ENCODE results near the gene VMO1. TPM values are rescaled to one million over a fixed set of nuclear protein-coding genes. Genes with fewer than 3 reads are reported as not detected.

Gene VMO1, protein sequence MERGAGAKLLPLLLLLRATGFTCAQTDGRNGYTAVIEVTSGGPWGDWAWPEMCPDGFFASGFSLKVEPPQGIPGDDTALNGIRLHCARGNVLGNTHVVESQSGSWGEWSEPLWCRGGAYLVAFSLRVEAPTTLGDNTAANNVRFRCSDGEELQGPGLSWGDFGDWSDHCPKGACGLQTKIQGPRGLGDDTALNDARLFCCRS
- 1 to 10 TPM in 1 of 2 donors, under 1 TPM in 1; 0.75 to 1.0 TPM for total RNA-seq
- polyA plus RNA-seq (2013, experiment 1 of 2): not detected
- polyA plus RNA-seq (2013, experiment 2 of 2): 0.99 TPM
- long read RNA-seq, experiment 1, partial matches to known transcripts: 0 of 1 reads
- long read RNA-seq, experiment 1, other reads (novel, unspliced or antisense): 1 of 1 reads
- long read RNA-seq, experiment 2, partial matches to known transcripts: 0 of 3 reads
- long read RNA-seq, experiment 2, other reads (novel, unspliced or antisense): 1 of 3 reads
- long read RNA-seq, experiment 3: 0 reads
- long read RNA-seq, experiment 4: 0 reads

DNA sequence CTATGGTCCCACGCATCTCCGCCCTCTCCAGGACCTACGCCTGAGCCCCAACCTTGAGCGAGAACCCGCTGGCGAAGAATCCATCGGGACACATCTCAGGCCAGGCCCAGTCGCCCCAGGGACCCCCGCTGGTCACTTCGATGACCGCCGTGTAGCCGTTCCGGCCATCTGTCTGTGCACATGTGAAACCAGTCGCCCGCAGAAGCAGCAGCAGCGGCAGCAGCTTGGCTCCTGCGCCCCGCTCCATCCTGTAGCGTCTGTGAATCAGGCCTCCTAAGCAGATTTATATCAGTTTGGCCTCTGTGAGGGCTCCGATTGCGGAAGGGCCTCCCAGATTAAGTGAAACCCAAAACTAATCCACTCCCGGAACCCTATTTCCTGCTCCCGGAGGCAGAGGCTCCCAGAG is at the start of gene VMO1:
TSS of gene VMO1 (minus strand) at position 259 of the 406 bp plus-strand sequence. CDS start at position 247, 12 bp downstream.
- Histone ChIP-seq H3K9me3 (ENCODE audit: control insufficient read depth, low read length) (no peaks in the 10 kb centered on the region), H3K9ac (ENCODE audit: extremely low read depth, low read length, poor library complexity, severe bottlenecking) (no peak within 1 kb of the TSS), H3K4me1 (ENCODE audit: control insufficient read depth, insufficient read depth, low read length) (no peaks in the 10 kb centered on the region), H3K4me3 (ENCODE audit: low read length) (no peak within 1 kb of the TSS), H3K36me3 (ENCODE audit: control insufficient read depth, insufficient read depth, low read length) (no peaks in the 10 kb centered on the region), H3K27me3 (ENCODE audit: control insufficient read depth, insufficient read depth, low read length, poor library complexity, severe bottlenecking) (peaks cover 78% of the 10 kb centered on the region), H3K27ac (ENCODE audit: low read depth, low read length) (no peak within 1 kb of the TSS)
- H3K9me3 Mint-ChIP-seq: no peaks in the 10 kb centered on the region
- no peak within 1 kb of the TSS for H3K27ac Mint-ChIP-seq
- TF ChIP-seq, protein P1, sequence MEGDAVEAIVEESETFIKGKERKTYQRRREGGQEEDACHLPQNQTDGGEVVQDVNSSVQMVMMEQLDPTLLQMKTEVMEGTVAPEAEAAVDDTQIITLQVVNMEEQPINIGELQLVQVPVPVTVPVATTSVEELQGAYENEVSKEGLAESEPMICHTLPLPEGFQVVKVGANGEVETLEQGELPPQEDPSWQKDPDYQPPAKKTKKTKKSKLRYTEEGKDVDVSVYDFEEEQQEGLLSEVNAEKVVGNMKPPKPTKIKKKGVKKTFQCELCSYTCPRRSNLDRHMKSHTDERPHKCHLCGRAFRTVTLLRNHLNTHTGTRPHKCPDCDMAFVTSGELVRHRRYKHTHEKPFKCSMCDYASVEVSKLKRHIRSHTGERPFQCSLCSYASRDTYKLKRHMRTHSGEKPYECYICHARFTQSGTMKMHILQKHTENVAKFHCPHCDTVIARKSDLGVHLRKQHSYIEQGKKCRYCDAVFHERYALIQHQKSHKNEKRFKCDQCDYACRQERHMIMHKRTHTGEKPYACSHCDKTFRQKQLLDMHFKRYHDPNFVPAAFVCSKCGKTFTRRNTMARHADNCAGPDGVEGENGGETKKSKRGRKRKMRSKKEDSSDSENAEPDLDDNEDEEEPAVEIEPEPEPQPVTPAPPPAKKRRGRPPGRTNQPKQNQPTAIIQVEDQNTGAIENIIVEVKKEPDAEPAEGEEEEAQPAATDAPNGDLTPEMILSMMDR (conservative IDR thresholded peaks at IDR 0.05): no peak
- peak; percentile 77 for DNase-seq
- peak within 1 kb of the TSS; percentile 18 for H3K4me3 Mint-ChIP-seq
- H3K4me1 Mint-ChIP-seq: peaks cover 6% of the 10 kb centered on the region
- no peaks in the 10 kb centered on the region for H3K36me3 Mint-ChIP-seq (ENCODE audit: low read depth)
- WGBS, 2 experiments (ENCODE audit: insufficient coverage in 1 of 2, insufficient read length in 1 of 2): 63 to 94% methylated on average over 20 to 24 of the region's 24 CpGs
- H3K27me3 Mint-ChIP-seq (ENCODE audit: insufficient read depth): peaks cover 76% of the 10 kb centered on the region

DNA sequence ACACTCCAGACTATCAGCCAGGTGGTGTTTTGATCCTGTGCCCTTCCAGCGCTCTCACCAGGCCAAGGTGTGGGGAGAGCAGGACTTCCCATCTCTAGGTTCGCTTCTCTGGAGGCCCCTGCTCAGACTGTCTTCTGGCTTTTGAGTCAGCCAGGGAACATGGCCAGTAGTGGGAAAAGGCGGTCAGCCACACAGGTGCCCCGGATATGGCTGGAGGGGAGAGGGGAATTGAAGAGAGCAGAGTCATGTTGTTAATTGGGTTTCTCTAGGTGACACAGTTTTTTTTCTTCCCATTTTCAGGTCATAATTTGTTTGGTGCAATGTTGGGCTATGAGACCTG is 48.5 kb upstream of the VMO1 start:
- no peaks in the 10 kb centered on the region for H3K36me3 Mint-ChIP-seq (ENCODE audit: low read depth)
- Histone ChIP-seq H3K9ac (ENCODE audit: extremely low read depth, low read length, poor library complexity, severe bottlenecking) (no peak overlapping the region), H3K27me3 (ENCODE audit: control insufficient read depth, insufficient read depth, low read length, poor library complexity, severe bottlenecking) (no peaks in the 10 kb centered on the region), H3K4me3 (ENCODE audit: low read length) (peak overlapping the region; percentile 91), H3K36me3 (ENCODE audit: control insufficient read depth, insufficient read depth, low read length) (no peaks in the 10 kb centered on the region), H3K27ac (ENCODE audit: low read depth, low read length) (no peak overlapping the region), H3K9me3 (ENCODE audit: control insufficient read depth, low read length) (no peaks in the 10 kb centered on the region), H3K4me1 (ENCODE audit: control insufficient read depth, insufficient read depth, low read length) (peaks cover 16% of the 10 kb centered on the region)
- H3K9me3 Mint-ChIP-seq: no peaks in the 10 kb centered on the region
- peak overlapping the region; percentile 16 for H3K27ac Mint-ChIP-seq
- 75 to 84% methylated on average over 2 to 4 of the region's 4 CpGs for WGBS, 2 experiments (ENCODE audit: insufficient coverage in 1 of 2, insufficient read length in 1 of 2)
- peak overlapping the region; percentile 83 for H3K4me3 Mint-ChIP-seq
- DNase-seq: no peak
- TF ChIP-seq, protein P1 (conservative IDR thresholded peaks at IDR 0.05): no peak
- no peaks in the 10 kb centered on the region for H3K27me3 Mint-ChIP-seq (ENCODE audit: insufficient read depth)
- peaks cover 41% of the 10 kb centered on the region for H3K4me1 Mint-ChIP-seq

DNA sequence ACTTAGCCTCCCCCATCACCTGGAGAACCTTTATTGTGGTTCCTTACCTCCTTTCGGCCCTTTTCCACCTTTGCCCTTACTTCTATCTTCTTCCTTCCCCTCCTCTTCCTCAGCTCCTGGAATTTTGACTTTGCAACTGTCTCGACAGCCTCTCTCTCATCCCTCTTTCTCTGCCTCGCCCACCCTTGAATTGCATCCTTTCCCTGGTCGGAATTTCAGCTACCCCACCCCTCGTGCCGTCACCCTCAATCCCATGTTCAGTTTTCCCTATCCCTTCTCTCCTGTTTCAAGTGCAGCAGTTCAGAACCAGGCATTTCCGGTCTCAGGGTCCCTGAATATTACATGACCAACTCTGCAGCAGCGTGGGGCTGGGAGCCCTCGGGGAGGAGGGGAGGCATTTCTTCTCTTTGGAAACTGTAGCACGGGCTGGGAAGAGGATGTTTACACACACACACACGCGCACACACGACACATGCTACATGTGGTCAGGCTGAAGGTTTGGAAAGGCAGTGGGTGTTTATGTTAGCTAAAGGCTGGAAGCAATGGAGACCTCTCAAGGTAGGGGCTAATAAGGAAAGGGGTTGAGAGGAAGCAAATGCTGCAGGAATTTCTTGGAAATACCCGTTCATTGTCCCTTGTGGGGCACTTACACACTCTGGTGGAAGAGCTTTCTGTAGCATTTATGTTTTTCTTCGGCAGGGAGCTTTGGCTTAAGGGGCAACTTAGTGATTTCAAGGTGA is 47.9 kb upstream of the VMO1 start:
- peak; percentile 71 for DNase-seq
- Histone ChIP-seq H3K4me1 (ENCODE audit: control insufficient read depth, insufficient read depth, low read length) (peaks cover 16% of the 10 kb centered on the region), H3K27me3 (ENCODE audit: control insufficient read depth, insufficient read depth, low read length, poor library complexity, severe bottlenecking) (no peaks in the 10 kb centered on the region), H3K9ac (ENCODE audit: extremely low read depth, low read length, poor library complexity, severe bottlenecking) (peak overlapping the region; percentile 31), H3K27ac (ENCODE audit: low read depth, low read length) (no peak overlapping the region), H3K4me3 (ENCODE audit: low read length) (peak overlapping the region; percentile 91), H3K36me3 (ENCODE audit: control insufficient read depth, insufficient read depth, low read length) (no peaks in the 10 kb centered on the region), H3K9me3 (ENCODE audit: control insufficient read depth, low read length) (no peaks in the 10 kb centered on the region)
- TF ChIP-seq, protein P1 (conservative IDR thresholded peaks at IDR 0.05): no peak
- WGBS, 2 experiments (ENCODE audit: insufficient coverage in 1 of 2, insufficient read length in 1 of 2): 17 to 22% methylated on average over 8 to 15 of the region's 15 CpGs
- H3K27me3 Mint-ChIP-seq (ENCODE audit: insufficient read depth): no peaks in the 10 kb centered on the region
- H3K4me3 Mint-ChIP-seq: peak overlapping the region; percentile 83
- H3K27ac Mint-ChIP-seq: peak overlapping the region; percentile 82
- H3K36me3 Mint-ChIP-seq (ENCODE audit: low read depth): no peaks in the 10 kb centered on the region
- H3K4me1 Mint-ChIP-seq: peaks cover 36% of the 10 kb centered on the region
- H3K9me3 Mint-ChIP-seq: no peaks in the 10 kb centered on the region

All from endodermal cell (in vitro differentiated cells).